Vagina (tissue), 2 donors: ENCODE data around the gene MGME1.

ENCODE experiments used
- POLR2A ChIP-seq, 2 donors: fragments of 450-650 bp; IDR thresholded peaks; one replicate each; pipeline ENCODE4 v1.6.1; 2017; ENCODE audit warnings: antibody characterized with exemption in 2 of 2, mild to moderate bottlenecking in 2 of 2, moderate library complexity in 2 of 2
- TF ChIP-seq, protein P1 (sequence below), 3 experiments: fragments of 450-650 bp in 2 of 3; fragments of 200-600 bp in 1 of 3; sonication (generic) in 1 of 3; IDR thresholded peaks; one replicate each; pipeline ENCODE4 v1.5.1; 2017 to 2019; ENCODE audit warnings: antibody characterized with exemption in 3 of 3, mild to moderate bottlenecking in 2 of 3, moderate library complexity in 2 of 3

DNA sequence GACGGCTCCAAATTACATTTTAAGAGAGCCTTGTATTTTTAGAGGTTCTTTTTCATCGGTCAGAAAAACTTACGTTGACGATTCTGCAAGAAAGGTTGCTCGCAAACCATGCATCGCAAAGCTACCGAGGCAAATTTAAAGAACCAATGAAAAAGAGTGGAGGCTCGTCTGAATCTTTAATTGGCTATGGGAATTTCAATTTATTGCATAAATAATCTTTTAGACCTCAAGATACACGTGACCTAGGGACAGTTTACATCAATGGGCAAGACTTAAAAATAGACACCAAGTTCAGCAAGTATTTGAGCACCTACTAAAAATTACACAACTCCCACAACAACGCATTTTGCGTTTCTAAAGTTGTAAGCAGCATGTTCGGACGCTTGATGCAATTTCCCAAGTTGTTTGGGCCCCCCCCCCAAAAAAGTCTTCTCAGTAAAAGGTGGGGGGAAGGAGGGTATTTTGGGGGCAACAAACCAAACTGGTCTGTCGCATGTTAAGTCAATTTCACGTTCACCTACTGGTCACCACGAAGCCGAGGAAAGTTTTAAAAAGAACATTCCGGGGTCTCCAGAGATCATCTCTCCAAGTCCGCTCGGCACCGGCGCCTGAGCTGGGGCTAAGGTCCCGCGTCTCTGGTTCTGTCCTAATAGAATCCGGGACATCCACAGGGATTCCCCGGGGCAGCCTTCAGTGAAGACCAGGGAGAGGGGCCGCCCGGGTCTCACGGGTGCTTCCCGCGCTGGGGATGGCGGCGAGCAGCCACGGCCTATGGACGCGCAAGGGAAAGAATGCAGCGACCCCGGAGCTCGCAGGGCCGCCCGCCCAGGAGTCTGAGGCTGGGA, 1.1 kb upstream of the MGME1 start:
- TF ChIP-seq, protein P1, sequence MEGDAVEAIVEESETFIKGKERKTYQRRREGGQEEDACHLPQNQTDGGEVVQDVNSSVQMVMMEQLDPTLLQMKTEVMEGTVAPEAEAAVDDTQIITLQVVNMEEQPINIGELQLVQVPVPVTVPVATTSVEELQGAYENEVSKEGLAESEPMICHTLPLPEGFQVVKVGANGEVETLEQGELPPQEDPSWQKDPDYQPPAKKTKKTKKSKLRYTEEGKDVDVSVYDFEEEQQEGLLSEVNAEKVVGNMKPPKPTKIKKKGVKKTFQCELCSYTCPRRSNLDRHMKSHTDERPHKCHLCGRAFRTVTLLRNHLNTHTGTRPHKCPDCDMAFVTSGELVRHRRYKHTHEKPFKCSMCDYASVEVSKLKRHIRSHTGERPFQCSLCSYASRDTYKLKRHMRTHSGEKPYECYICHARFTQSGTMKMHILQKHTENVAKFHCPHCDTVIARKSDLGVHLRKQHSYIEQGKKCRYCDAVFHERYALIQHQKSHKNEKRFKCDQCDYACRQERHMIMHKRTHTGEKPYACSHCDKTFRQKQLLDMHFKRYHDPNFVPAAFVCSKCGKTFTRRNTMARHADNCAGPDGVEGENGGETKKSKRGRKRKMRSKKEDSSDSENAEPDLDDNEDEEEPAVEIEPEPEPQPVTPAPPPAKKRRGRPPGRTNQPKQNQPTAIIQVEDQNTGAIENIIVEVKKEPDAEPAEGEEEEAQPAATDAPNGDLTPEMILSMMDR (IDR thresholded peaks at IDR 0.05) = no peak
- no peak for TF ChIP-seq POLR2A (IDR thresholded peaks at IDR 0.05)
